ENCODE results near the gene SURF4. TPM values are rescaled to one million over a fixed set of nuclear protein-coding genes. Genes with fewer than 3 reads are reported as not detected.
"Not testable (repeated sequence)": the region's sequence is repeated elsewhere in the genome, so short reads cannot be mapped to it uniquely, and the experiment has no call there.

Gene SURF4
- total RNA-seq, 4 donors from 2014 or later: 104 to 140 (median 117) TPM

- Histone ChIP-seq H3K36me3 (no peaks in the 10 kb centered on the region), H3K9me3 (no peaks in the 10 kb centered on the region), H3K4me1 (peaks cover 0 to 48% (median 11%) of the 10 kb centered on the region in 3 donors), H3K27me3 (no peaks in the 10 kb centered on the region), H3K27ac (peak overlapping the region in 1 of 4 donors; percentile 52), H3K4me3 (no peak overlapping the region)
- intact Hi-C loops (cut with DNase I): no loop called here
- 80 to 83% methylated on average over 8 to 9 of the region's 14 CpGs for WGBS, 2 donors
- TF ChIP-seq CTCF (IDR thresholded peaks at IDR 0.05) (no peak), POLR2A (IDR thresholded peaks at IDR 0.05) (no peak)
- DNase-seq: no peak
Measured at GRCh38 chr9:133379153-133380086, 3.6 kb upstream of the SURF4 start.

GRCh38 chr9:133378408-133378962, 2.6 kb upstream of the SURF4 start:
- no peak for DNase-seq
- WGBS, 2 donors: 80% methylated on average over 1 of the region's 1 CpG; no CpG with 5 or more reads in 1 of the 2 donors
- intact Hi-C loops (cut with DNase I): no loop called here
- Histone ChIP-seq H3K9me3 (no peaks in the 10 kb centered on the region), H3K36me3 (peaks cover 0 to 1% (median 0%) of the 10 kb centered on the region in 3 donors), H3K4me3 (no peak overlapping the region), H3K27ac (peak overlapping the region in 2 of 4 donors; percentile 36 to 52), H3K27me3 (no peaks in the 10 kb centered on the region), H3K4me1 (peaks cover 0 to 57% (median 17%) of the 10 kb centered on the region in 3 donors)
- TF ChIP-seq CTCF (IDR thresholded peaks at IDR 0.05): no peak
- no peak for TF ChIP-seq POLR2A (IDR thresholded peaks at IDR 0.05)

GRCh38 chr9:133377721-133378216, 1.9 kb upstream of the SURF4 start:
- Histone ChIP-seq H3K27ac (peak overlapping the region in 2 of 4 donors; percentile 36 to 52), H3K36me3 (peaks cover 0 to 8% (median 0%) of the 10 kb centered on the region in 3 donors), H3K27me3 (no peaks in the 10 kb centered on the region), H3K9me3 (no peaks in the 10 kb centered on the region), H3K4me3 (no peak overlapping the region), H3K4me1 (peaks cover 7 to 64% (median 24%) of the 10 kb centered on the region in 3 donors)
- no peak for DNase-seq
- TF ChIP-seq CTCF (IDR thresholded peaks at IDR 0.05) (no peak), POLR2A (IDR thresholded peaks at IDR 0.05) (no peak)
- intact Hi-C loops (cut with DNase I): no loop called here
- 41 to 50% methylated on average over 6 of the region's 6 CpGs for WGBS, 2 donors

GRCh38 chr9:133377280-133377679, 1.4 kb upstream of the SURF4 start:
- WGBS, 2 donors: 78% methylated on average over 7 to 13 of the region's 14 CpGs
- H3K9me3 ChIP-seq; DNase-seq; H3K27me3 ChIP-seq; H3K4me3 ChIP-seq; intact Hi-C loops (cut with DNase I): not testable (repeated sequence)
- Histone ChIP-seq H3K27ac (peak overlapping the region in 1 of 4 donors; percentile 52), H3K36me3 (peaks cover 0 to 13% (median 0%) of the 10 kb centered on the region in 3 donors), H3K4me1 (peaks cover 12 to 69% (median 29%) of the 10 kb centered on the region in 3 donors)

- DNase-seq: no peak
- intact Hi-C loops (cut with DNase I): no loop called here
- no peak for TF ChIP-seq POLR2A (IDR thresholded peaks at IDR 0.05)
- no peaks in the 10 kb centered on the region for H3K9me3 ChIP-seq
- H3K4me1 ChIP-seq: peaks cover 29 to 90% (median 48%) of the 10 kb centered on the region in 3 donors
- H3K27ac ChIP-seq: peak overlapping the region; percentile 92 to 99 (median 96)
- peak overlapping the region; percentile 87 to 100 (median 94) for H3K4me3 ChIP-seq
- H3K27me3 ChIP-seq: no peaks in the 10 kb centered on the region
- 0% methylated on average over 3 to 4 of the region's 39 CpGs for WGBS, 2 donors
- peaks cover 0 to 24% (median 0%) of the 10 kb centered on the region in 3 donors for H3K36me3 ChIP-seq
Measured at GRCh38 chr9:133375116-133375723, 640 bp downstream of the SURF4 start.

Data from esophagus squamous epithelium (tissue), 5 donors.